Activated CD4-positive, alpha-beta memory T cell treated with anti-CD3 and anti-CD28 coated beads, Interleukin-2, amount 10 ng/mL, durations not matched to agents 7 days and 5 days (primary cell): ENCODE results near the gene PCDHA9. TPM values are rescaled to one million over a fixed set of nuclear protein-coding genes. Genes with fewer than 3 reads are reported as not detected.
"Not testable (repeated sequence)": the region's sequence is repeated elsewhere in the genome, so short reads cannot be mapped to it uniquely, and the experiment has no call there.

Experiments
- CTCF ChIA-PET: fragments of 350-600 bp; sonication (Branson Sonifier 250); formaldehyde crosslinking; loops from one replicate; lab custom pipeline; 2021; ENCODE audit warnings: antibody characterized with exemption, inconsistent platforms; lab: Charles Lee
- POLR2A ChIA-PET: fragments of 350-600 bp; sonication (Branson Sonifier 250); formaldehyde crosslinking; loops from one replicate; lab custom pipeline; 2021; ENCODE audit warnings: antibody characterized with exemption; lab: Charles Lee
- DNase-seq: peaks from one replicate; pipeline ENCODE4 v3.0.0-alpha.2; 2020
- H3K27ac Mint-ChIP-seq: one replicate; pipeline ENCODE4 v1.8.0; 2021; ENCODE audit warnings: mild to moderate bottlenecking, mixed read lengths
- H3K27me3 Mint-ChIP-seq: one replicate; pipeline ENCODE4 v1.8.0; 2021; ENCODE audit warnings: mixed read lengths
- H3K36me3 Mint-ChIP-seq: one replicate; pipeline ENCODE4 v1.8.0; 2021; ENCODE audit warnings: low read depth, mixed read lengths
- H3K4me1 Mint-ChIP-seq: one replicate; pipeline ENCODE4 v1.8.0; 2021; ENCODE audit warnings: mixed read lengths
- H3K4me3 Mint-ChIP-seq: one replicate; pipeline ENCODE4 v1.8.0; 2021; ENCODE audit warnings: mild to moderate bottlenecking, mixed read lengths
- H3K9me3 Mint-ChIP-seq: one replicate; pipeline ENCODE4 v1.8.0; 2021; ENCODE audit warnings: mixed read lengths
- total RNA-seq, 2 experiments: library from RNA; stranded (reverse); gene quantifications; one replicate each; pipeline ENCODE4 v1.2.3, GENCODE V29; 2021

The PCDHA9 gene
- total RNA-seq, 2 experiments from 2014 or later: not detected

DNA sequence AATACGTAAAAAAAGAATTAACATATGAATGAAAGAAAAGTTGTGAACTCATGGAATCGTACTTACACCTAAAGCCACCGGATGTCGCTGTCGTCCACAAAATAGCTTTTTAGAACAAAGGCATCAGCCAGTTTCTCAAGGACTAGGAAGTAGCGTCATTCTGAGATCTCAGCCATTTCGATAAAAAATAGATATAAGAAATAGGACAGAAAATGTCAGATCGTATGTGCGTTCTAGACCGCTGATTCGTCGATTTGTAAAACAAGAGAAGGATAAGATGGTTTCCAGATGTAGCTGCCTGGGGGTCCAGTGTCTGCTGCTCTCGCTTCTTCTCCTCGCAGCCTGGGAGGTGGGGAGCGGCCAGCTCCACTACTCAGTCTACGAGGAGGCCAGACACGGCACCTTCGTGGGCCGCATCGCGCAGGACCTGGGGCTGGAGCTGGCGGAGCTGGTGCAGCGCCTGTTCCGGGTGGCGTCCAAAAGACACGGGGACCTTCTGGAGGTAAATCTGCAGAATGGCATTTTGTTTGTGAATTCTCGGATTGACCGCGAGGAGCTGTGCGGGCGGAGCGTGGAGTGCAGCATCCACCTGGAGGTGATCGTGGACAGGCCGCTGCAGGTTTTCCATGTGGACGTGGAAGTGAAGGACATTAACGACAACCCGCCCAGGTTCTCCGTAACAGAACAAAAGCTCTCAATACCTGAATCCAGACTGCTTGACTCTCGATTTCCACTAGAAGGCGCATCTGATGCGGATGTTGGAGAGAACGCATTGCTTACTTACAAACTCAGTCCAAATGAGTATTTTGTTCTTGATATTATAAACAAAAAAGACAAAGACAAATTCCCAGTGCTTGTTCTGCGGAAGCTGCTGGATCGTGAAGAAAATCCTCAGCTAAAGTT lies 7.8 kb downstream of the PCDHA9 start, which contains the start of gene PCDHA10:
TSS of gene PCDHA10 (plus strand) at position 126 of the 903 bp plus-strand sequence. CDS start at position 278, 152 bp downstream.
- Mint-ChIP-seq H3K4me3 (no peak within 1 kb of the TSS), H3K27me3 (no peaks in the 10 kb centered on the region), H3K27ac (no peak within 1 kb of the TSS), H3K4me1 (no peaks in the 10 kb centered on the region), H3K9me3 (peaks cover 20% of the 10 kb centered on the region), H3K36me3 (peaks cover 3% of the 10 kb centered on the region)
- CTCF ChIA-PET: no interaction called here
- DNase-seq: no peak
- POLR2A ChIA-PET: no interaction called here

DNA sequence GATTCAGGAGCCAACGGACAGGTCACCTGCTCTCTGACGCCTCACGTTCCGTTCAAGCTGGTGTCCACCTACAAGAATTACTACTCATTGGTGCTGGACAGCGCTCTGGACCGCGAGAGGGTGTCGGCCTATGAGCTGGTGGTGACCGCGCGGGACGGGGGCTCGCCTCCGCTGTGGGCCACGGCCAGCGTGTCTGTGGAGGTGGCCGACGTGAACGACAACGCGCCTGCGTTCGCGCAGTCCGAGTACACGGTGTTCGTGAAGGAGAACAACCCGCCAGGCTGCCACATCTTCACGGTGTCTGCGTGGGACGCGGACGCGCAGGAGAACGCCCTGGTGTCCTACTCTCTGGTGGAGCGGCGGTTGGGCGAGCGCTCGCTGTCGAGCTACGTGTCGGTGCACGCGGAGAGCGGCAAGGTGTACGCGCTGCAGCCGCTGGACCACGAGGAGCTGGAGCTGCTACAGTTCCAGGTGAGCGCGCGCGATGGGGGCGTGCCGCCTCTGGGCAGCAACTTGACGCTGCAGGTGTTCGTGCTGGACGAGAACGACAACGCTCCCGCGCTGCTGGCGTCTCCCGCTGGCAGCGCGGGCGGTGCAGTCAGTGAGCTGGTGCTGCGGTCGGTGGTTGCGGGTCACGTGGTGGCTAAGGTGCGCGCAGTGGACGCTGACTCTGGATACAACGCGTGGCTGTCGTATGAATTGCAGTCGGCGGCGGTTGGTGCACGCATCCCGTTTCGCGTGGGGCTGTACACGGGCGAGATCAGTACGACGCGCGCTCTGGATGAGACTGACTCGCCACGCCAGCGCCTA lies 9.2 kb downstream of the PCDHA9 start:
- Mint-ChIP-seq H3K27ac (no peak overlapping the region), H3K36me3 (peaks cover 3% of the 10 kb centered on the region), H3K27me3 (no peaks in the 10 kb centered on the region), H3K9me3 (peaks cover 31% of the 10 kb centered on the region), H3K4me3 (no peak overlapping the region), H3K4me1 (no peaks in the 10 kb centered on the region)
- no peak for DNase-seq
- CTCF ChIA-PET: no interaction called here
- POLR2A ChIA-PET: no interaction called here

DNA sequence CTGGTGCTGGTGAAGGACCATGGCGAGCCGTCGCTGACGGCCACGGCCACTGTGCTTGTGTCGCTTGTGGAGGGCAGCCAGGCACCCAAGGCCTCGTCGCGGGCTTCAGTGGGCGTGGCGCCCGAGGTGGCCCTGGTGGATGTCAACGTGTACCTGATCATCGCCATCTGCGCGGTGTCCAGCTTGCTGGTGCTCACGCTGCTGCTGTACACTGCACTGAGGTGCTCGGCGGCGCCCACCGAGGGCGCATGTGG lies 9.7 kb downstream of the PCDHA9 start:
- ChIA-PET POLR2A (no interaction called here), CTCF (no interaction called here)
- Mint-ChIP-seq H3K36me3 (peaks cover 3% of the 10 kb centered on the region), H3K27me3 (no peaks in the 10 kb centered on the region), H3K4me1 (no peaks in the 10 kb centered on the region), H3K27ac (no peak overlapping the region), H3K9me3 (peaks cover 30% of the 10 kb centered on the region), H3K4me3 (no peak overlapping the region)
- no peak for DNase-seq

DNA sequence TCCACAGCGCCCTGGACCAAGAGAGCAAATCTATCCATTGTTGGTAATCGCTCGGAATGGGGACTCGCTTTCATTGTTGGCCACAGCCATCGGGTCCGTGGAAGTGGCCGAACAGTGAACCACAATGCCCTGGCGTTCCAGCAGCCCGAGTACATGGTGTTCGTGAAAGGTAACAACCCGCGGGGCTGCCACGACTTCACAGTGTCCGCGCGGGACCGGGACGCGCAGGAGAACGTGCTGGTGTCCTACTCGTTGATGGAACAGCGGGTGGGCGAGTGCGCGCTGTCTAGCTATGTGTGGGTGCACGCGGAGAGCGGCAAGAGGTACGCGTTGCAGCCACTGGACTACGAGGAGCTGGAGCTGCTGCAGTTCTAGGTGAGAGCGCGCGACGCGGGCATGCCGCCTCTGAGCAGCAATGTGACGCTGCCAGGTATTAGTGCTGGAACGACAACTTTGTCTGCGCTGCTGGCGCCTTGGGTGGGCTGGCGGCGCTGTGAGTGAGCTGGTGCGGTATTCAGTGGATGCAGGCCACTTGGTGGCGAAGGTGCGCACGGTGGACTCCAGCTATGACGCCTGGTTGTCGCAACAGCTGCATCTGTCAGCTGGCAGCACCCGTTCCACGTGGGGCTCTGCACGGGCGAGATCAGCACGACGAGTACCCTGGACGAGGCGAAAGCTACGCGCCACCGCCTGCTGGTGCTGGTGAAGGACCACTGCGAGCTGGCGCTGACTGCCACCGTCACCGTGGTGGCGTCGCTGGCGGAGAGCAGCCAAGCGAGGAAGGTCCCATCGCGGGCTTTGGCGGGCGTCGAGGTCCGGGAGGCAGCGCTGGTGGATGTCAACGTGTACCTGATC lies 14.5 kb downstream of the PCDHA9 start:
- ChIA-PET POLR2A (no interaction called here), CTCF (no interaction called here)
- H3K36me3 Mint-ChIP-seq: no peaks in the 10 kb centered on the region
- no peak overlapping the region for H3K27ac Mint-ChIP-seq
- H3K4me3 Mint-ChIP-seq: no peak overlapping the region
- H3K9me3 Mint-ChIP-seq: peaks cover 19% of the 10 kb centered on the region
- no peak for DNase-seq
- H3K4me1 Mint-ChIP-seq: no peaks in the 10 kb centered on the region
- no peaks in the 10 kb centered on the region for H3K27me3 Mint-ChIP-seq

DNA sequence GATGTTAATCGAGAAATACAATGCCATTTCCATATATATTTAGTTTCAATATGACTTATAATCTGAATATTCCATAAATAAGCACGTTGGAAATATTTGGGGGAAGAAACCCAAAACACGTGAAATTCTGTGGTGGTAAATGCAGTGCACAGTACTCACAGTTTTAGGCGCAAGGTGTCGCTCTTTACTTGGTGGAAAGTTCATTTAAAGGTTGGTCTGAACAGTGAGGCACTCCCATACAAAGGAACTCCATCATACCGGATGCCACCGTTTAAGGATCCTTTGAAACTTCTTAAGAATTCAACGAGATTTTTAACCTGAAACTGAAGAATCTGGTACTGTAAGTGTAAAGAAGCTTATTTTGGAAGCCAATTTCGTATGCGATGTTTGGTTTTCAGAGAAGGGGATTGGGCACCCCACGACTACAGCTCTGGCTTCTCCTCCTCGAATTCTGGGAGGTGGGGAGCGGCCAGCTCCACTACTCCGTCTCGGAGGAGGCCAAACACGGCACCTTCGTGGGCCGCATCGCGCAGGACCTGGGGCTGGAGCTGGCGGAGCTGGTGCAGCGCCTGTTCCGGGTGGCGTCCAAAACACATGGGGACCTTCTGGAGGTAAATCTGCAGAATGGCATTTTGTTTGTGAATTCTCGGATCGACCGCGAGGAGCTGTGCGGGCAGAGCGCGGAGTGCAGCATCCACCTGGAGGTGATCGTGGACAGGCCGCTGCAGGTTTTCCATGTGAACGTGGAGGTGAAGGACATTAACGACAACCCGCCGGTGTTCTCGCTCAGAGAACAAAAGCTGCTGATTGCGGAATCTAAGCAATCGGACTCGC lies 20.8 kb downstream of the PCDHA9 start, which contains the start of gene PCDHA11:
TSS of gene PCDHA11 (plus strand) at position 237 of the 834 bp plus-strand sequence. CDS start at position 384, 147 bp downstream.
- CTCF ChIA-PET: interaction anchor here (0.6 kb wide), 1 partner anchor 526 kb away, joined by 3 read pairs; no protein-coding TSS in a partner anchor
- peaks cover 4% of the 10 kb centered on the region for H3K36me3 Mint-ChIP-seq
- H3K27ac Mint-ChIP-seq: peak within 1 kb of the TSS; percentile 35
- POLR2A ChIA-PET: no interaction called here
- no peaks in the 10 kb centered on the region for H3K27me3 Mint-ChIP-seq
- H3K4me3 Mint-ChIP-seq: no peak within 1 kb of the TSS
- H3K4me1 Mint-ChIP-seq: no peaks in the 10 kb centered on the region
- DNase-seq: no peak
- H3K9me3 Mint-ChIP-seq: peaks cover 12% of the 10 kb centered on the region

DNA sequence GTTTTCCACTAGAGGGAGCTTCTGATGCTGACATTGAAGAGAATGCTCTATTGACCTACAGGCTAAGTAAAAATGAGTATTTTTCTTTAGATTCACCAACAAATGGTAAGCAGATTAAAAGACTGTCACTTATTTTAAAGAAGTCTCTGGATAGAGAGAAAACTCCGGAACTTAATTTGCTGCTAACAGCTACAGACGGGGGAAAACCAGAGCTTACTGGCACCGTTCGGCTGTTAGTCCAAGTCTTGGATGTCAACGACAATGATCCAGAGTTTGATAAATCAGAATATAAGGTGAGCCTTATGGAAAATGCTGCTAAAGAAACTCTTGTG lies 21.3 kb downstream of the PCDHA9 start:
- H3K36me3 Mint-ChIP-seq: peaks cover 4% of the 10 kb centered on the region
- no peak overlapping the region for H3K4me3 Mint-ChIP-seq
- H3K9me3 Mint-ChIP-seq: peaks cover 12% of the 10 kb centered on the region
- no peaks in the 10 kb centered on the region for H3K27me3 Mint-ChIP-seq
- peak overlapping the region; percentile 35 for H3K27ac Mint-ChIP-seq
- no peak for DNase-seq
- CTCF ChIA-PET: interaction anchor here (0.6 kb wide), 1 partner anchor 526 kb away, joined by 3 read pairs; no protein-coding TSS in a partner anchor
- POLR2A ChIA-PET: no interaction called here
- H3K4me1 Mint-ChIP-seq: no peaks in the 10 kb centered on the region

- Mint-ChIP-seq H3K4me1 (no peaks in the 10 kb centered on the region), H3K9me3 (peaks cover 12% of the 10 kb centered on the region), H3K27ac (no peak overlapping the region), H3K36me3 (peaks cover 4% of the 10 kb centered on the region), H3K4me3 (no peak overlapping the region), H3K27me3 (no peaks in the 10 kb centered on the region)
- ChIA-PET CTCF (no interaction called here), POLR2A (no interaction called here)
- DNase-seq: no peak
Observed at GRCh38 chr5:140870221-140871201, 22.3 kb downstream of the PCDHA9 start.

DNA sequence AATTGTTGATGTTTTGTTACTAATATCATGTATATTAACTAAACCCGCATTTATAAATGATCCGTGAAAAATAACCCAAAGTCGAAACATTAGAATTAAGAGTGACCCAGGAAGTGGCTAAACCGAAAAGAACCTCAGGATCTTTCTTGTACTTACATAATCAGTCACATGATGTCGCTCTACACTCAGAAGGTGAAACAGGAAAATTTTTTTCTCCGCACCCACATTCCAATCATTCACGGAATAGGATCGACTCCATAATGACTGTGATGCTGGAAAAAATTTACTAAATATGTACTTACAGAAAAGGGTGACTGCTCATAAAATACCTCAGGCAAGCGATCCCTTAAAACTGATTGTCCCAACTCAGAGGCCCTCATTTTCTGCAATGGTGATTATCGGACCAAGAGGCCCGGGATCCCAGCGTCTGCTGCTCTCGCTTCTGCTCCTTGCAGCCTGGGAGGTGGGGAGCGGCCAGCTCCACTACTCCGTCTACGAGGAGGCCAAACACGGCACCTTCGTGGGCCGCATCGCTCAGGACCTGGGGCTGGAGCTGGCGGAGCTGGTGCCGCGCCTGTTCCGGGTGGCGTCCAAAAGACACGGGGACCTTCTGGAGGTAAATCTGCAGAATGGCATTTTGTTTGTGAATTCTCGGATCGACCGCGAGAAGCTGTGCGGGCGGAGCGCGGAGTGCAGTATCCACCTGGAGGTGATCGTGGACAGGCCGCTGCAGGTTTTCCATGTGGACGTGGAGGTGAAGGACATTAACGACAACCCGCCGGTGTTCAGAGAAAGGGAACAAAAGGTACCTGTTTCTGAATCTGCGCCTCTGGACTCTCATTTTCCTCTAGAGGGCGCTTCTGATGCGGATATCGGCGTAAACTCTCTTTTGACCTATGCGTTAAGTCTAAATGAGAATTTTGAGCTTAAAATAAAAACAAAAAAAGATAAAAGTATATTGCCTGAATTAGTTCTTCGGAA lies 27.2 kb downstream of the PCDHA9 start, which contains the start of gene PCDHA12:
TSS of gene PCDHA12 (plus strand) at position 224 of the 981 bp plus-strand sequence. CDS start at position 389, 165 bp downstream.
- Mint-ChIP-seq H3K4me3 (no peak within 1 kb of the TSS), H3K27me3 (no peaks in the 10 kb centered on the region), H3K9me3 (peaks cover 17% of the 10 kb centered on the region), H3K4me1 (no peaks in the 10 kb centered on the region), H3K27ac (no peak within 1 kb of the TSS), H3K36me3 (no peaks in the 10 kb centered on the region)
- DNase-seq: no peak
- POLR2A ChIA-PET: no interaction called here
- CTCF ChIA-PET: interaction anchor here (0.6 kb wide), 1 partner anchor 235 kb away, joined by 3 read pairs; no protein-coding TSS in a partner anchor

- H3K27ac Mint-ChIP-seq, CTCF ChIA-PET, DNase-seq, H3K36me3 Mint-ChIP-seq, H3K4me3 Mint-ChIP-seq, H3K27me3 Mint-ChIP-seq, H3K4me1 Mint-ChIP-seq, POLR2A ChIA-PET: not testable (repeated sequence)
- H3K9me3 Mint-ChIP-seq: peaks cover 15% of the 10 kb centered on the region
Observed at GRCh38 chr5:140876541-140877261, 28.5 kb downstream of the PCDHA9 start.

DNA sequence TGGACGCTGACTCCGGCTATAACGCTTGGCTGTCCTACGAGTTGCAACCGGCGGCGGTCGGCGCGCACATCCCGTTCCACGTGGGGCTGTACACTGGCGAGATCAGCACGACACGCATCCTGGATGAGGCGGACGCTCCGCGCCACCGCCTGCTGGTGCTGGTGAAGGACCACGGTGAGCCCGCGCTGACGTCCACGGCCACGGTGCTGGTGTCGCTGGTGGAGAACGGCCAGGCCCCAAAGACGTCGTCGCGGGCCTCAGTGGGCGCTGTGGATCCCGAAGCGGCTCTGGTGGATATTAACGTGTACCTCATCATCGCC lies 29.0 kb downstream of the PCDHA9 start:
- POLR2A ChIA-PET: no interaction called here
- Mint-ChIP-seq H3K4me1 (no peaks in the 10 kb centered on the region), H3K27ac (no peak overlapping the region), H3K4me3 (no peak overlapping the region), H3K36me3 (no peaks in the 10 kb centered on the region), H3K27me3 (no peaks in the 10 kb centered on the region), H3K9me3 (peaks cover 14% of the 10 kb centered on the region)
- CTCF ChIA-PET: interaction anchor here (1.0 kb wide), 1 partner anchor 17 kb away, joined by 3 read pairs; no protein-coding TSS in a partner anchor
- DNase-seq: no peak
